Urinary bladder (tissue), 4 donors: ENCODE results near the gene MED26. TPM values are rescaled to one million over a fixed set of nuclear protein-coding genes. Genes with fewer than 3 reads are reported as not detected.

ENCODE experiments used
- DNase-seq: peaks from one replicate; pipeline ENCODE4 v3.0.0-alpha.2; 2015; ENCODE audit errors: extremely low spot score
- H3K27ac ChIP-seq: one replicate; pipeline ENCODE4 v1.5.1; 2013; ENCODE audit warnings: low read depth, mild to moderate bottlenecking, moderate library complexity
- H3K36me3 ChIP-seq: one replicate; pipeline ENCODE4 v1.6.1; 2013; ENCODE audit warnings: mild to moderate bottlenecking, moderate library complexity; ENCODE audit not compliant: insufficient read depth
- H3K4me1 ChIP-seq: one replicate; pipeline ENCODE4 v1.6.1; 2013; ENCODE audit warnings: mild to moderate bottlenecking, moderate library complexity; ENCODE audit not compliant: insufficient read depth
- H3K4me3 ChIP-seq: one replicate; pipeline ENCODE4 v1.5.1; 2013; ENCODE audit warnings: low read depth, low read length
- WGBS: extraction: QIAGEN DNeasy Blood & Tissue Kit; methylation state at CpG from one replicate; pipeline ENCODE4 v1.1.7; 2013; 5-methylcytosine and 5-hydroxymethylcytosine counted together
- polyA plus RNA-seq: library from polyadenylated mRNA; stranded (reverse); fragments of 200-250 nt; gene quantifications from one replicate; pipeline ENCODE4 v1.2.3, GENCODE V29; 2013
- total RNA-seq: library from RNA; depleted of rRNA; stranded (reverse); fragments of >200 nt; gene quantifications from one replicate; pipeline ENCODE4 v1.2.3, GENCODE V29; 2014
- donor health status: healthy with polysubstance abuse.
- donor health status: healthy.

MED26 gene
- total and polyA plus RNA-seq, 2 donors: 3.5 to 7.6 TPM

- Histone ChIP-seq H3K36me3 (no peaks in the 10 kb centered on the region), H3K27ac (no peak overlapping the region), H3K4me1 (no peaks in the 10 kb centered on the region), H3K4me3 (no peak overlapping the region)
- WGBS: 20% methylated on average over 26 of the region's 26 CpGs
- no peak for DNase-seq
Measured at GRCh38 chr19:16587833-16588823, 39.9 kb downstream of the MED26 start.

GRCh38 chr19:16586991-16587832 is 40.8 kb downstream of the MED26 start:
- Histone ChIP-seq H3K4me1 (no peaks in the 10 kb centered on the region), H3K4me3 (no peak overlapping the region), H3K36me3 (no peaks in the 10 kb centered on the region), H3K27ac (no peak overlapping the region)
- peak; percentile 25 for DNase-seq
- WGBS: 46% methylated on average over 20 of the region's 20 CpGs

- Histone ChIP-seq H3K4me3 (no peak overlapping the region), H3K36me3 (no peaks in the 10 kb centered on the region), H3K4me1 (no peaks in the 10 kb centered on the region), H3K27ac (no peak overlapping the region)
- DNase-seq: no peak
- WGBS: 83% methylated on average over 9 of the region's 9 CpGs
Measured at GRCh38 chr19:16586477-16586871, 41.5 kb downstream of the MED26 start.

- WGBS: 87% methylated on average over 11 of the region's 11 CpGs
- no peak overlapping the region for H3K27ac ChIP-seq
- no peak for DNase-seq
- no peaks in the 10 kb centered on the region for H3K36me3 ChIP-seq
- H3K4me3 ChIP-seq: no peak overlapping the region
- no peaks in the 10 kb centered on the region for H3K4me1 ChIP-seq
Measured at GRCh38 chr19:16585808-16586476, 42.1 kb downstream of the MED26 start.

- Histone ChIP-seq H3K4me1 (no peaks in the 10 kb centered on the region), H3K36me3 (no peaks in the 10 kb centered on the region), H3K27ac (no peak overlapping the region), H3K4me3 (no peak overlapping the region)
- no peak for DNase-seq
- 82% methylated on average over 13 of the region's 13 CpGs for WGBS
Measured at GRCh38 chr19:16585094-16585801, 42.8 kb downstream of the MED26 start.

- 10% methylated on average over 15 of the region's 15 CpGs for WGBS
- no peak overlapping the region for H3K4me3 ChIP-seq
- no peak overlapping the region for H3K27ac ChIP-seq
- DNase-seq: no peak
- no peaks in the 10 kb centered on the region for H3K36me3 ChIP-seq
- no peaks in the 10 kb centered on the region for H3K4me1 ChIP-seq
Measured at GRCh38 chr19:16584248-16585093, 43.5 kb downstream of the MED26 start.

GRCh38 chr19:16582486-16583261 is 45.3 kb downstream of the MED26 start:
- Histone ChIP-seq H3K4me1 (no peaks in the 10 kb centered on the region), H3K36me3 (no peaks in the 10 kb centered on the region), H3K4me3 (no peak overlapping the region), H3K27ac (no peak overlapping the region)
- WGBS: 90% methylated on average over 10 of the region's 10 CpGs
- no peak for DNase-seq

- no peak for DNase-seq
- WGBS: 91% methylated on average over 6 of the region's 6 CpGs
- H3K27ac ChIP-seq: no peak overlapping the region
- no peaks in the 10 kb centered on the region for H3K4me1 ChIP-seq
- no peak overlapping the region for H3K4me3 ChIP-seq
- H3K36me3 ChIP-seq: peaks cover 1% of the 10 kb centered on the region
Measured at GRCh38 chr19:16581971-16582343, 46.0 kb downstream of the MED26 start.

- Histone ChIP-seq H3K27ac (no peak overlapping the region), H3K4me1 (no peaks in the 10 kb centered on the region), H3K4me3 (no peak overlapping the region), H3K36me3 (peaks cover 2% of the 10 kb centered on the region)
- WGBS: 81% methylated on average over 12 of the region's 12 CpGs
- DNase-seq: no peak
Measured at GRCh38 chr19:16581145-16581970, 46.6 kb downstream of the MED26 start.

- no peaks in the 10 kb centered on the region for H3K4me1 ChIP-seq
Measured at GRCh38 chr19:16579381-16579780, 48.6 kb downstream of the MED26 start.

GRCh38 chr19:16577531-16577985 is 50.4 kb downstream of the MED26 start:
- Histone ChIP-seq H3K4me1 (no peaks in the 10 kb centered on the region), H3K27ac (no peak overlapping the region)

More at GRCh38 chr19:16579381-16579780, 48.6 kb downstream of the MED26 start:
- WGBS: 84% methylated on average over 4 of the region's 4 CpGs
- no peak overlapping the region for H3K4me3 ChIP-seq
- no peak for DNase-seq
- peaks cover 2% of the 10 kb centered on the region for H3K36me3 ChIP-seq
- no peak overlapping the region for H3K27ac ChIP-seq

More at GRCh38 chr19:16577531-16577985, 50.4 kb downstream of the MED26 start:
- H3K36me3 ChIP-seq: peaks cover 2% of the 10 kb centered on the region
- 86% methylated on average over 17 of the region's 17 CpGs for WGBS
- H3K4me3 ChIP-seq: no peak overlapping the region
- DNase-seq: no peak
